ENCODE measurements around the gene RAB13. TPM values are rescaled to one million over a fixed set of nuclear protein-coding genes. Genes with fewer than 3 reads are reported as not detected.

Gene RAB13
- 9.7 TPM for total RNA-seq

DNA sequence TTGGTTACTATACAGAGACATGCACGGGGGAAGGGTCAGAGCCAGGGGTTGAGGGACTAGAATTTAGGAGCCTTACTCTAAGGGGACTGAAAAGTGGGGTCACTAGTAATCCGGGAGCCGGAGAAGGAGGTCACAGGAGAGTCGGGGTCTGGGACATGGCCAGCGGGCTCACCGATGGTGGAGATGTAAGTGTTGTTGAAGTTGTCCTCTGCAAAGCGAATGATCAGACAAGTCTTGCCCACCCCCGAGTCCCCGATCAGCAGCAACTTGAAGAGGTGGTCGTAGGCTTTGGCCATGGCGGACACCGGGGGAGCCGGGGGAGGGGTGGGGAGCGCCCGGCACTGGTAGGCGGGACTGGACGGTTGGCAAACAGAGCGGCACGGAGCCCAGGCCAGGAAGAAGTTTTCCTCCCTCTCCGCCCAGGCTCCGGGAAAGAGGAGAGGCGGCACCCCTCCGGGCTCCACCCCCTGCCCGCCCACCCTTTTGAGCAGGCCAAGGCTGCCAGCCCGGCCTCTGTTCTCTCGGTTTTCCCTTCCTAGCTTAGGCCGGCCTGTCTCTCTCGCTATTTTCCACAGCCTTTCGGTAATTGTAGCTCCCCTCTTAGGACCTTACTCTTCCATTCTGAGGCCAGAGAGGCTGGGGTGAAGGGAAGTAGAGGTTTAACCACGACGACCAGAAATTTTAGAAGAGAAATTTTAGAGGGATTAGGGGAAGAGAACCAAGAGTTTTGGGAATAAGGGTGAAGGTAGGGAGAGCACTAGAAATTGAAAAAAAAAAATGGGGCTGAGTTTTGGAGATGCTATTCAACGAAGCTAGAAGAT, at the start of gene RAB13:
Gene RAB13, minus strand, starts transcription at position 399 of the 821 bp plus-strand sequence. Its CDS starts 103 bp downstream, at position 296.

DNA sequence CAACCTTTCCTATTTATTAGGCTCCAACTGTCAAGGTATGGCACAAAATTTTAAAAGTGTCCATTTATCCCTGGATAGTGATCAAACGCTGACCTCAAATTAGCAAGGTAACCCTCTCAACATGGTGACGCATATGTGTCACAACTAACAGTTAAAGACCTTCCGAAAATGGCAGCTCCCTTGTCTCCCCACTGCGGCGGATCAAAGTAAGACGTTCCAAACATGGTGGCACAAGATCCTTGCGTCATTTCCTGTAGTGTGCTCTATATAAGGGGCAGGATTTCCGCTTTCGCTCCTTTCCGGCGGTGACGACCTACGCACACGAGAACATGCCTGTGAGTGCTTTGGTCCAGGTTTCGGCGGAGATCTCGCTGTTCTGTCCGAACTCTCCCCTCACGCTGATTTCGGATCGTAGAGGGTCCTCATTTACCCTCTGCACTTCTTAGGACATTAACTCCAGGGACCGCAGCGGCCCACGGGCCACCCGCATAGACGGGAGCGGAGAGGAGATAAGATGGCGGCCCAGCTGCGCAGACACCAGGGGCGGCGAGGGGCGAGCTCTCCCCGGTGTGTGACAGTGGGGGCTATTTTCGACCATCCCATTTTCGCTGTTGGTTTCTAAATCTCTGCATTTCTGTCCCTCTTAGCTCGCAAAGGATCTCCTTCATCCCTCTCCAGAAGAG, 4.5 kb upstream of the RAB13 start, which contains the start of gene RPS27:
Gene RPS27, plus strand, starts transcription at position 295 of the 683 bp plus-strand sequence. Its CDS starts 35 bp downstream, at position 330.

DNA sequence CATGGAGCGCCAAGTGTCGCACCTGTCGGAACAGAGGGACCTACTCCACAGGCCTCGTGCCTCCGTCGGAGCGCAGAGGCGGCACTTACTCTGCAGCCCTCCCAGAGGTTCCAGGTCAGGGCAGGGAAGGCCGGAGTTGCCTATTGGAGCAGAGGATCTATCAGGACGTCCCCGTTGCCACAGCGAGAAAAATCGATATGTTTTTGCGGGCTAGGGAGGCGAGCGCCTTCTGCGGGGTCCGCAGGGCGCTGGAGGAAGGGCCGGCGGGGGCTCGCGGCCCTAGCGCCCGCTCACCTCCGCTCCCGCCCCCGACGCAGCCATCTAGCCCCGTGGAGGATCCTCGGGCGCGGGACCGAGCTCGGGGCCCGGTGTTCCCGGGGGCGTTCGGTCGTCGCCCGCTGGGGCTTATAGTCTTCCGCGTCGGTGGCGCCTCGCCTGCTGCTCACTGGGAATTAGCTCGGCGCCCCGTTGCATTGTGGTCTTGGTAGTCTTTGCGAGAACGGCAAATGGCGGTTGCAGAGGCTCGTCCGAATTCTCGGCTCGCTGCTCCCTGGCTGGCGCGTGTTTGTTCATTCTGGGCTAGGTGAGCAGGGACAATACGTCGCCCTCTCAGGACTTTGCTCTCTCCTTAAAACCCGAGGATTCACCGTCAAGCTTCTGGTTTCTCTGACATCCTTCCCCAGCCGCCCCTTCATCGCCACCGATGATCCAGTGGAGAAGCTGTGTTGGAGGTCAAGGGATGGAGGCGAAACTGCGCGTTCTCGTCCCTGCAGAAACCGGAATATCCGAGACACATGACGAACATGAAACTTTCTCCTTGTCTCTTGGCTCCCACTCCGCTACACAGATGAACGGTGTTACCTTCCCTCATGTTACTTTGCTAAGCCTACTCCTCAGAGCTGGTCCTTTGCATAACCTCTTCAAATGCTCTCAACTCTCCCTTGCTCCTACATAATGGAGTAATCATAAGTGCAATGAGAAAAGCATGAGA, 8.6 kb downstream of the RAB13 start, which contains the start of gene JTB:
Gene JTB, minus strand, starts transcription at position 425 of the 991 bp plus-strand sequence. Its CDS starts 422 bp downstream, at position 3.

DNA sequence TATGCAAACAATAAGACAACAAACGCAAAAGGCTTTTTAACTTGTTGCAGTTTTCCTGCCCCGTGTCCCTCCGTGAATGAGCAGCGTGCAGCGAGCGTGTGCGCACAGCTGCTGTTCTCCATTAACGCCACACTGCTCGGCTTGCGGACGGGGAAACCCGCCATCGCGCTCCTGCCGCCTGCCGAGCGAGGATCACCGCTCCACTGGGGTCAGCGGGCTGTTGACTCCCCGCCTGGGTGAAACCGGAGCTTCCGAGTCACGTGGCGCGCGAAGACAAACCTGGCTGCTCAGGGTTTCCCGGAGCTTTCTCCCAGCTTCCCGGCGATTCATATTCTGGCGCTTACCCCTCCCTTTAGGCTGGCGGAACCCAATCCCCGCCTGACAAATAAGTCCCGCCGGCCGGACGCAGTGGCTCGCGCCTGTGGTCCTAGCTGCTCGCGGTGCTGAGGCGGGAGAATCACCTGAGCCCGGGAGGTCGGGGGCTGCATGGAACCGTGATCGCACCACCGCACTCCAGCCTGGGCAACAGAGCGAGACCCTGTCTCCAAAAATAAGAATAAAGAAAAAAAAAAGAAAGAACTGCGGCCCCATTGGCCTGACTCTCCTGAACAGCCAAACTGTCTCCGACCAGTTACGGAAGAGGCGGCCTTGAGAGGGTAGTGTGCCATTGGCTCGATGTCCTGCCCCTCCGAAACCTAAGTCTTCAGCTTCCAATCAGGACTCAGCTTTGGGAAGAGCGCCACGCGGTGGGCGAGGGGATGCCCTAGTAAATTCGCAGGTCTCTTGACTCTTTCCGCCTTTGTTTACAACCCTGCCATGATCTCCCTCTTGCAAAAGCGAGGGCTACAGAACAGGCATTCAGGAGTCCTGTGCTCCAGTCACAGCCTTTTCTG, 18.8 kb downstream of the RAB13 start, which contains the start of gene CREB3L4:
Gene CREB3L4, plus strand, starts transcription at position 796 of the 893 bp plus-strand sequence. CDS start 624 bp downstream, outside the sequence.

DNA sequence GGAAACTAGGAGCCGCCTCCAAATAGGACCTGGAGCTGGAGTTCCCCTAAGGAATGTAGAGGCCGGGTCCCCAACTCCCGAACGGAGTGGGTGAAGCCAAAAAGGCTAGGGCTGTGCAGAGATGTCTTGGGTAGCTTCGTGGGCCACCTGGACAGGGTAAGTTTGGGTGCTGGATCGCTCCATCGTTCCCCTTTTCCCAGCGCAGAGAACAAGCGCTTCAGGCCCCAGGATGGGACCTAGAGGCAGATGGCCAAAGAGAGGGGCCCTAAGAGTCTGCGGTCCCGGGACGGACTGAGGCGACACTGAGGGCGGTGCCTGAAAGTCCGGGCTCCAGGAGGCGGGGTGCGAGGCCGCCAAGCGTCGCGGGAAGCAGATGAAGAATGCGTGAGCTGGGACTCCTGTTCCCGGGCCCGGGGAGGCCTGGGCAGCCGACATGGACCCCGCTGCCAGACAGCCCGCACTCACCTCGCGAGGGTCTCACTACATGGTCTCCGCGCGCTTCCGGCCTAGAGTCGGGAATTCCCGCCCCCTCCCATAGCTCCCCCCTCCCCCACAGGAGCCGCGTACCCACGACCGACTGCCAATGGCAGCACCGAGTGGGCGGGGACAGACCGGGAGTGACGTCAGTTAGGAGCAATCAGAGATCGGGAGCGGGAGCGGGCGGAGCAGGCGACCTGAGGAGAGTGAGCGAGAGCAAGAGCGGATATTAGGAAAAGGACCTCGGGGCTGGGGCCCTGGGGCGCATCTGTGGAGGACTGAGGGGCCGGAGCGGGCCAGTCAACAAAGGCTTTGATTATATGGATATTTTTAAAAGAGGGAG, 22.9 kb downstream of the RAB13 start, which contains the start of gene SLC39A1:
Gene SLC39A1, minus strand, starts transcription at position 508 of the 820 bp plus-strand sequence. CDS start 822 bp downstream, outside the sequence.

DNA sequence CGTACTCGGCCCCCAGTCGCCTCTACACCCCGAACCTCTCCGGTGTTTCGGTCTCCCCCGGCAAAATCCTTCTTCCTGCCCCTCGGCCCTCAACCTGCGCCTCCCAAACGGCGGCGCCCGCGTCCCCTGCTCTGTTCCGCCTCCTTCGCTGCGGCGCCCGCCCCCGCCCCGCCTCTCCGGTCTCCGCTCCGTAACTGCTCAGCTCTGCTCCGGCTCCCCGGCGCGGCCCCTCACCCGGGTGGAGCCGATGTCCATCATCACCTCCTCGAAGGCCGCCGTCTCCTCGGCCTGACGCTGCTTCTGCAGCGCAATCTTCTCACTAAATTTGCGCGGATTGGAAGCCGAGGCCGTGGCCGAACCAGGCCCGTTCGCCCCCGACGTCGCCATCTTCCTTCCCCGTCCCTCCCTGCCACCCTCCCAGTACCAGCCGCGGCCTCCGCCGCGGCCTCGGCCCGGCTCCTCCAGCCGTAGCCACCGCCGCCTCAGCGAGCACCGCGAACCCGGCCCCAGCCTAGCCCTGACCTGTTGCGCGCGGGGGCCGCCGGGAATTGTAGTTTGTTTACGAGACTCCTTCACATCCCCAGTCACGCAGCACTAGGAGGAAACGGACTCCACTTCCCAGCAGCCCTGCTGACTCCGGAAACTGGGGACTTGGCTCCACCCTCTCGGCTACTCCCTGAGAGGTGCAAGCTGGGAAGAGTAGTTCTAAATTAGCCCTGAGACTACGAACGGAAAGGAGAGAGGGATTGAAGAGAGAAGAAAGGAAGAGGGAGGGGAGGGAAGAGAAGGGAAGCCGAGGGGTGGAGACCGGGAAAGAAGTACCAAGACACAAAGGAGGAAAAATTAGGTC, 27.8 kb downstream of the RAB13 start, which contains the start of gene CRTC2:
Gene CRTC2, minus strand, starts transcription at position 502 of the 850 bp plus-strand sequence. Its CDS starts 115 bp downstream, at position 387.

DNA sequence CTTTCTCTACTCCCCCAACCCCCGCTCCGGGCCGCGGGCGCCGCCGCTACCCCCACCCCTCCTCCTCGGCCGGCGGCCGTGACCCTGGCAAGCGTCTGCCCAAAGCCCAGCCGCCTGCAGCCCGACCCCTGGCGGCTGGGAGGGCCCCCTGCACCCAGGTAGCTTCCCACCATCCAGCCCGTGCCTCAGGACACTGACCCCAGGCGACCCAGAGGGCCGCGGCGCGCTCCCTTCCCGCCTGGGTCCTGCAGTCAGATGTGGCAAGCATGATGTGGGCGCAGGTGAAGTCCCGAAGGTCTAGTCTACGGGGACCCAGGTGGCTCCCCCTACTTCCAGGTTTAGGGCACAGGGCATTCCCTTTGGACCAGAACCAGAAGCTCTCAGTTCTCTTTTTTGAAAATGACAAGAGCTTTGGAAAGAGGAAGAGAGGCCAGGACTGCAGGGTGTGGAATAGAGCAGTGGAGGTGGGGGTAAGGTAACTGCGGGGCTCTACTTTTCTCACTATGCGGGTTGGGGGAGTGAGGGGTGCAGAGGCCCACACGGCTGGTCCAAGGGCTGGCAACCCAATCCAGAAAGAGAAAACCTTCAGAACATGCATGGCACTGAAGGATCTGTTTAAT, 39.4 kb downstream of the RAB13 start, which contains the start of gene DENND4B:
Gene DENND4B, minus strand, starts transcription at position 97 of the 620 bp plus-strand sequence. CDS start 2,344 bp downstream, outside the sequence.

Small RNAs within 50 kb of the gene (small RNA-seq; reads per million reads assigned to genes)
- gene MIR6737: not detected

Other genes with a start within 250 kb of the RAB13 start
- gene SLC27A3, start 210.9 kb downstream of the RAB13 start, total RNA-seq: 15.9 TPM
- 18.0 TPM for gene GATAD2B, start 63.4 kb downstream of the RAB13 start, total RNA-seq
- gene DENND4B, start 39.6 kb downstream of the RAB13 start, total RNA-seq: 24.9 TPM
- 2.1 TPM for gene CRTC2, start 27.7 kb downstream of the RAB13 start, total RNA-seq
- gene SLC39A1, start 22.8 kb downstream of the RAB13 start, total RNA-seq: 25.1 TPM
- gene CREB3L4, start 18.4 kb downstream of the RAB13 start, total RNA-seq: 6.9 TPM
- gene JTB, start 8.7 kb downstream of the RAB13 start, total RNA-seq: 47.1 TPM
- 1,449 TPM for gene RPS27, start 4.4 kb upstream of the RAB13 start, total RNA-seq
- 0.23 TPM for gene NUP210L, start 168.7 kb upstream of the RAB13 start, total RNA-seq
- 223 TPM for gene TPM3, start 205.8 kb upstream of the RAB13 start, total RNA-seq
- gene CFAP141, start 220.0 kb upstream of the RAB13 start, total RNA-seq: not detected
- 66.4 TPM for gene UBAP2L, start 234.6 kb upstream of the RAB13 start, total RNA-seq

Measured in diencephalon (tissue), 1 donor.